ENCODE measurements around the gene ITPR2.

Gene ITPR2

DNA sequence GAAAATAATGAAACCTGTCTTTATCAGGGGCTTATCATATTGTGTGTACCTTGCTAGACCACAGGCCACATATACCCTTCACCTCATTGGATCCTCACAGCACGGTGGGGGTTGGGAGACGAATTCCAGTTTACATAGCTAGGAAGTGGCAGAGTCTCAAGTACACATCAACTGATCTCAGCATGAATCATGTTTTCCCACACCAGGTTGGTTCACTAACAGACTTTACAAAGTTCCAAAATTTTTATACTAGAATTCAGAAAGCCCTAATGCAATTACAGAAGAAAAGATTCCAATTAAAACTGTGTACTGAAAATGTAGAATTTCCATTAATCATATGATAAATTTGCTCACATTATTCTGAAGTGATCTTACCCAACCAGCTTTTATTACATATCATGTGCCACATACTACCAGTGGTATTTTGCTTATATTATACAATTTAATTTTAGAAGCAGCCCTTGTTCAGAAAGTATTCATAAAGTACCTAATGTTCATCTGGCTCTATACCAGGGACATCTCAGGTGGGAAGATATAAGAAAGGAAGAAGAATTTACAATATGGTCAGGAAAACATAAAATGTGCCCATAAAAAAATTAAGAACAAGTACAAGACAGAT lies 196.2 kb downstream of the ITPR2 start:
- Histone ChIP-seq H3K9me3 (ENCODE audit: insufficient read depth, low read depth, low read length) (no peaks in the 10 kb centered on the region), H3K27me3 (ENCODE audit: insufficient read depth, low read length, poor library complexity, severe bottlenecking) (no peaks in the 10 kb centered on the region), H3K9ac (ENCODE audit: low read depth, low read length, poor library complexity, severe bottlenecking) (no peak overlapping the region), H4K20me1 (ENCODE audit: insufficient read depth, low read length, poor library complexity, severe bottlenecking) (no peaks in the 10 kb centered on the region), H3K4me1 (ENCODE audit: insufficient read depth, low read length, poor library complexity, severe bottlenecking) (no peaks in the 10 kb centered on the region), H3K9me2 (replicated peaks; ENCODE audit: low read depth, low read length) (no peaks in the 10 kb centered on the region), H3K4me3 (ENCODE audit: low read length, poor library complexity, severe bottlenecking) (no peak overlapping the region), H3K79me2 (ENCODE audit: insufficient read depth, low read length) (no peaks in the 10 kb centered on the region), H3K36me3 (ENCODE audit: insufficient read depth, low read length) (no peaks in the 10 kb centered on the region), H3K4me2 (ENCODE audit: low read depth, low read length, poor library complexity, severe bottlenecking) (no peak overlapping the region), H3F3A (ENCODE audit: low read depth) (no peaks in the 10 kb centered on the region), H2AFZ (ENCODE audit: low read length) (no peak overlapping the region)
- no peak for TF ChIP-seq EZH2phosphoT487 (IDR thresholded peaks at IDR 0.05; ENCODE audit: borderline replicate concordance)
- TF ChIP-seq, protein P1, sequence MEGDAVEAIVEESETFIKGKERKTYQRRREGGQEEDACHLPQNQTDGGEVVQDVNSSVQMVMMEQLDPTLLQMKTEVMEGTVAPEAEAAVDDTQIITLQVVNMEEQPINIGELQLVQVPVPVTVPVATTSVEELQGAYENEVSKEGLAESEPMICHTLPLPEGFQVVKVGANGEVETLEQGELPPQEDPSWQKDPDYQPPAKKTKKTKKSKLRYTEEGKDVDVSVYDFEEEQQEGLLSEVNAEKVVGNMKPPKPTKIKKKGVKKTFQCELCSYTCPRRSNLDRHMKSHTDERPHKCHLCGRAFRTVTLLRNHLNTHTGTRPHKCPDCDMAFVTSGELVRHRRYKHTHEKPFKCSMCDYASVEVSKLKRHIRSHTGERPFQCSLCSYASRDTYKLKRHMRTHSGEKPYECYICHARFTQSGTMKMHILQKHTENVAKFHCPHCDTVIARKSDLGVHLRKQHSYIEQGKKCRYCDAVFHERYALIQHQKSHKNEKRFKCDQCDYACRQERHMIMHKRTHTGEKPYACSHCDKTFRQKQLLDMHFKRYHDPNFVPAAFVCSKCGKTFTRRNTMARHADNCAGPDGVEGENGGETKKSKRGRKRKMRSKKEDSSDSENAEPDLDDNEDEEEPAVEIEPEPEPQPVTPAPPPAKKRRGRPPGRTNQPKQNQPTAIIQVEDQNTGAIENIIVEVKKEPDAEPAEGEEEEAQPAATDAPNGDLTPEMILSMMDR (conservative IDR thresholded peaks at IDR 0.05; ENCODE audit: low read length), result no peak

DNA sequence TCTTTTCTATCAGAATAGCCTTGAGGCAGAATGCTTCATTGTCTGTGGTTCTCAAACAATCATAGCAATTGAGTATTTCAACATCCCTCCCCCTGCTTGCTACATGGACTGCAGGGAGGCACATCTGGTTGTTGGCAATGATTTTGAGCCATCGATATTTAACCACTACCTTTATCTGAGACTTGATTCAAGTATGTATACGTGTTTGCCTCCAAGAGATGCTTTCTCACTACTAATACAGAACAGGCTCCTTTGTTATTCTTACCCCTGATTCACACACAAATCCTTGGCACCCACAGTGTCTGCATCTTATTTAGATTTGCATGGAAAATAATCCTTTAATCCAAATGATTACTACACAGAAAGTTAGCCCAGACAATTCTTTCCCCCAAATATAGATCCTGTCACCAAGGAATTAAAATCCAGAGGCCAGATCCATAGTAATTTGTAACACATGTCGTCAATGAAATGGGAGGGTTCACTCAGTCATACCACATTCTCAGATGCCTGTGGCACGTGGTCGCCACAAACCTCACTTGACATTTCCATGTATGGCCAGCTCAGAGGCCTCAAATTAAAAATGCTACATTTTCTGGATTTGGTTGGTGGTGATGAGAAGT lies 199.3 kb downstream of the ITPR2 start:
- no peaks in the 10 kb centered on the region for H3K9me3 ChIP-seq (ENCODE audit: insufficient read depth, low read depth, low read length)
- no peaks in the 10 kb centered on the region for H3K4me1 ChIP-seq (ENCODE audit: insufficient read depth, low read length, poor library complexity, severe bottlenecking)
- no peak overlapping the region for H3K4me2 ChIP-seq (ENCODE audit: low read depth, low read length, poor library complexity, severe bottlenecking)
- H3K9ac ChIP-seq (ENCODE audit: low read depth, low read length, poor library complexity, severe bottlenecking), result no peak overlapping the region
- H3K36me3 ChIP-seq (ENCODE audit: insufficient read depth, low read length), result no peaks in the 10 kb centered on the region
- H3F3A ChIP-seq (ENCODE audit: low read depth), result no peaks in the 10 kb centered on the region
- H3K27me3 ChIP-seq (ENCODE audit: insufficient read depth, low read length, poor library complexity, severe bottlenecking), result no peaks in the 10 kb centered on the region
- H2AFZ ChIP-seq (ENCODE audit: low read length), result no peak overlapping the region
- H3K79me2 ChIP-seq (ENCODE audit: insufficient read depth, low read length), result no peaks in the 10 kb centered on the region
- H3K9me2 ChIP-seq (replicated peaks; ENCODE audit: low read depth, low read length), result no peaks in the 10 kb centered on the region
- TF ChIP-seq, protein P1 (conservative IDR thresholded peaks at IDR 0.05; ENCODE audit: low read length), result no peak
- no peak for TF ChIP-seq EZH2phosphoT487 (IDR thresholded peaks at IDR 0.05; ENCODE audit: borderline replicate concordance)
- no peak overlapping the region for H3K4me3 ChIP-seq (ENCODE audit: low read length, poor library complexity, severe bottlenecking)
- H4K20me1 ChIP-seq (ENCODE audit: insufficient read depth, low read length, poor library complexity, severe bottlenecking), result no peaks in the 10 kb centered on the region

DNA sequence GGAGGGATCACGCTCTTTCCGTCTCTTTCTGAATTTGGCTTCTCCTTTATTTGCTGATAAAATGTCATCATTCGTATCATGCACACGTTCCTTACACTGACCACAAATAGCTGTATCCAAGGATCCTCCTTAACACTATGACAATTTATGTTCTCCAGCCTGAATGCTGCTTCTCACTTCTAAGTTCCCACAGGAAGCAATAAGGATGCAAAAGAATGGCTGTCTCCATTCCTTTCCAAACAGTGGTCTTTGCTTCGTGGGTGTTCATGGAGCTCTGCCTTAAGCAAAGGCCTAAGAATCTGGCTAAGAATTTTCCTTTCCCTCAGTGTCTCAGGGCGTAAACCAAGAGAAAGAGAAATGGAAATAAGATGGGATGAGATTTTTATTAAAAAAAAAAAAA lies 200.2 kb downstream of the ITPR2 start:
- Histone ChIP-seq H3K79me2 (ENCODE audit: insufficient read depth, low read length) (no peaks in the 10 kb centered on the region), H3K4me2 (ENCODE audit: low read depth, low read length, poor library complexity, severe bottlenecking) (no peak overlapping the region), H2AFZ (ENCODE audit: low read length) (no peak overlapping the region), H3K27me3 (ENCODE audit: insufficient read depth, low read length, poor library complexity, severe bottlenecking) (no peaks in the 10 kb centered on the region), H3K4me3 (ENCODE audit: low read length, poor library complexity, severe bottlenecking) (no peak overlapping the region), H4K20me1 (ENCODE audit: insufficient read depth, low read length, poor library complexity, severe bottlenecking) (no peaks in the 10 kb centered on the region), H3K4me1 (ENCODE audit: insufficient read depth, low read length, poor library complexity, severe bottlenecking) (no peaks in the 10 kb centered on the region), H3K9me3 (ENCODE audit: insufficient read depth, low read depth, low read length) (no peaks in the 10 kb centered on the region), H3F3A (ENCODE audit: low read depth) (no peaks in the 10 kb centered on the region), H3K9me2 (replicated peaks; ENCODE audit: low read depth, low read length) (no peaks in the 10 kb centered on the region), H3K9ac (ENCODE audit: low read depth, low read length, poor library complexity, severe bottlenecking) (no peak overlapping the region), H3K36me3 (ENCODE audit: insufficient read depth, low read length) (no peaks in the 10 kb centered on the region)
- TF ChIP-seq, protein P1 (conservative IDR thresholded peaks at IDR 0.05; ENCODE audit: low read length), result no peak
- TF ChIP-seq EZH2phosphoT487 (IDR thresholded peaks at IDR 0.05; ENCODE audit: borderline replicate concordance), result no peak

All from Loucy (cell line).